NCI-H2171 treated with DMSO at 0.1 percent for 48 hours (cell line): ENCODE measurements around the gene PIP4K2C.

Experiments used
- DNase-seq: peaks from one replicate; lab custom pipeline; 2025; lab: John Stamatoyannopoulos, UW

Gene PIP4K2C

DNA sequence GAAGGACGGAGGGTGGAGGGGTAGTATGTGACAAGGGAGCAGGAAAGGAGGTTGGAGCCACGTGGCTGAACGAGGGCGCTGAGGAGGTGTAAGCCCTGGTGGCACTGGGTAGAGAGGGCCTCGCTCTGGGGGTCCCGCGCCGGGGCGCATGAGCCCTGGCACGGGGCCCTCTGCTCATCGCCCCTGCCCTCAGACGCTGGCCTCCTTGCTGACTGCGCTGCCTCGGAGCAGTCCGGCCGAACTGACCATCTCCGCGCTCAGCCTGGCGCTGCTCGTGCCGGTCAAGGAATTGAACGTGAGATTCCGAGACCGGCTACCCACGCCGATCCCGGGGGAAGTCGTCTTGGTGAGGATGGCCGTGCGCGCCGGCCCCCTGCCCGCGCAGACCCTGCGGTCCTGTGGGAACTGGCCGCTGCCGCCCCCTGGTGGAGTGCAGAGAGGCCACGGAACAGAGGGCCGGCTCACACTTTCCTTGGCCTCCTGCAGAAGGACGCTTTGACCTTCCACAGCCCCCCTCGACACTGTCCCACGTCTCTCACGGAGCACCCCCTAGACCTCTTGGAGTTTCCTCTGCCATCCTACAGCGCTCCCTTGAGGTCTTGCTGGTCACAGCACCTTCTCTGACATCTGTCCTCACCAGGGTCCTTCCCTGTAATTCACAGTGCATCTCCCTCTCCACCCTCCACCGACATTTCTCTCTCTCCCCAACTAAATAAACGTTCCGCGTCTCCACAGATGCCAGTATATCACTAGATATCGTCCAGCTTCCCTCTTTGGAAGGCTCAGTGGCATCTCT lies 30.7 kb downstream of the PIP4K2C start:
- peak; percentile 50 for DNase-seq

DNA sequence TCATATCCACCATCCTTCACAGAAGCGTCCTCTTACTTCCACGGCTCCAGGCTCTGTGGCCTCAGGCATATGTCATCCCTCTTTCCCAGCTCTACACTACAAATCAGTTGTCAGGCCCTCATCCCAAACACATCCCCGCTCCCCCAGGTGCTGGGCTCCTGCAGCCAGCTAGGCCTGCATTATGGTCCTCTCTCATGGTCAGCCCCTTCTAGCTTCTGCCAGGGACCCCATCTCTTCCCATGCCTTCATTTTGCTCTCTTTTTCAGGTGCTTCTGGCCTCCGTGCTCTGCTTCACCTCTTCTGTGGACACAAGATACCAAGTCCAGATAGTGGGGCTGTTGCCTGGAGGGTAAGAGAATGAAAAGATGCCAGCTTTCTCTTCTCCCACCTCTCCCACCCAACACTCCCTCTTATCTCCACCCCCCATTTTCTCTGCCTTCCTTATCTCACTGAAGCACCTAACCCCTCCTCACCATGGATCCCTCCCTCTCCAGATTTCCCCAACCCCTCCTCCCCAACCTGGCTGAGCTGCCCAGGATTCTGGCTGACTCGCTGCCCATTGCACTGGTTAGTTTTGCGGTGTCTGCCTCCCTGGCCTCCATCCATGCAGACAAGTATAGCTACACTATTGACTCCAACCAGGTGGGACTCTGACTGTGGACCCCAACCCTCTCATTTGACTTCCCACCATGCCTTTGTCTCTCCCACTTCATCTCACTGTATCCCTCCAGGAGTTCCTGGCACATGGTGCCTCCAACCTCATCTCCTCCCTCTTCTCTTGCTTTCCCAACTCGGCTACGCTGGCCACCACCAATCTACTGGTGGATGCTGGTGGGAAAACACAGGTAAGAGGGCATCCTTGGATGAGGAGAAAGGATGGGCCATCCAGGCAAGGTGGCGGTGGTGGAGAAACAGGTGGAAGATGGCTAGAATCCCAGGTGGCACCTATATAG lies 31.6 kb downstream of the PIP4K2C start:
- DNase-seq, result no peak

DNA sequence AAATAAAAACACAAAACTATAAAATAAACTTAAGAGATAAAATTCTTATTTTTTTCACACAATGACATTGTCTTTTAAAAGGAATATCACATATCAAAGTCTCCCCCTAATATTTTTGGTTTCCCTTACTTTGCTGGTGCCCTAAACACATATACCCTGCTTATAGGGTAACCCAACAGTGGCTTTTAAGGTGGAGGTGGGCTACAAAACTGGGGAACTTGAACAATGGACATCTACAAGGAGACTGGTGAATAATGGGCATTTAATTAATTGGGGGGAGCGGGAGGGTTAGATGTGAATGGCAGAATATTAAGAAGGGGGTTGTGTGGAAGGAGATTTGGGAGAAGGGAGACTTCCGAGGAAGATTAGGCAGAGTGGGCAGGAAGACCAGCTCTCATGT lies 32.4 kb downstream of the PIP4K2C start:
- DNase-seq, result no peak

DNA sequence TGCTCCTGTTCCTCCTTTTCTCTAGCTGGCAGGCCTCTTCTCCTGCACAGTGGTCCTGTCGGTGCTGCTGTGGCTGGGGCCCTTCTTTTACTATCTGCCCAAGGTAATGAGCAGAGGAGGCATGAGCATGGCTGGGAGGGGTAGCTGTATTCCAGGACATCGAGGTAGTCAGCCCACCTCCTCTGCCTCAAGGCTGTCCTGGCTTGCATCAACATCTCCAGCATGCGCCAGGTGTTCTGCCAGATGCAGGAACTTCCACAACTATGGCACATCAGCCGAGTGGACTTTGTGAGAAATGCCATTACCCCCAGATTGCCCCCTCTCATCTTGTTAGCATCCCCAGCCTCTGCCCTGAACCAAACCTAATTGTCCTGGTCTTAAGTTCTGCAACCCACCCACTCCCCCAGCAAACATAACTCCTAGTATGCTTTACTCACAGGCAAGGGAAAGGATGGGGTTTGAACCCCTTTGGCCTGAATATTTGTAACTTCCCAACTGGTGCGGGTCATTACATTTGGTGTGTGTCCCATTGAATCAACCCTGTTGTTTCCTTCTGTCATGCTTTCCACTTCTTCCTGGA lies 32.9 kb downstream of the PIP4K2C start:
- no peak for DNase-seq

DNA sequence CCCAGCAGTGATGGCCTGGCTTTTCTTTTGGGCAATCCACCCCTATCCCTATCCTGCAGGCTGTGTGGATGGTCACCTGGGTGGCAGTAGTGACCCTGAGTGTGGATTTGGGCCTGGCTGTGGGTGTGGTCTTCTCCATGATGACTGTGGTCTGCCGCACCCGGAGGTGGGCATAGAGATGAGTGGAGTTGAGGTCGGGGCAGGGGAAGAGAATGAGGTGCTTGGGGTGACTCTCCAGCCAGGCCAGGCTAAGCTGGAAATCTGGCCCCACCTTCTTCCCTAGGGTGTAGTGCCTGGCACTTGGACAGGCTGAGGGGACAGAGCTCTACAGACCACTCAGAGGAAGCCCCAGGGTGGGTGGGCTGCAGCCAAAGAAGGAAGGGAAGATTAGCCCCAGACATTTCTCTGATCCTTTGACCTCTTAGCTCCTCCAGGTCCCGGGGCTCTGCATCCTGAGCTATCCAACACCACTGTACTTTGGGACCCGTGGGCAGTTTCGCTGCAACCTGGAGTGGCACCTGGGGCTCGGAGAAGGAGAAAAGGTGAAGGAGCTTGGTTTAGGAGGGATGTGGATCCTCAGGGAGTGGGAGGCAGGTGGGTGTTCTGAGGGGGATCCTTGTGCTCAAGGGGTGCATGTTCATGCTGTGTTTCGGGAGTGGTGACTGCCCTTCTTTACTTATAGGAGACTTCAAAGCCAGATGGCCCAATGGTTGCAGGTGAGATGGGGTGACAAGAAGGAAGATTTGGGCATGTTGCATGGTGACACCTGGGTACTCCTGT lies 33.6 kb downstream of the PIP4K2C start:
- no peak for DNase-seq

DNA sequence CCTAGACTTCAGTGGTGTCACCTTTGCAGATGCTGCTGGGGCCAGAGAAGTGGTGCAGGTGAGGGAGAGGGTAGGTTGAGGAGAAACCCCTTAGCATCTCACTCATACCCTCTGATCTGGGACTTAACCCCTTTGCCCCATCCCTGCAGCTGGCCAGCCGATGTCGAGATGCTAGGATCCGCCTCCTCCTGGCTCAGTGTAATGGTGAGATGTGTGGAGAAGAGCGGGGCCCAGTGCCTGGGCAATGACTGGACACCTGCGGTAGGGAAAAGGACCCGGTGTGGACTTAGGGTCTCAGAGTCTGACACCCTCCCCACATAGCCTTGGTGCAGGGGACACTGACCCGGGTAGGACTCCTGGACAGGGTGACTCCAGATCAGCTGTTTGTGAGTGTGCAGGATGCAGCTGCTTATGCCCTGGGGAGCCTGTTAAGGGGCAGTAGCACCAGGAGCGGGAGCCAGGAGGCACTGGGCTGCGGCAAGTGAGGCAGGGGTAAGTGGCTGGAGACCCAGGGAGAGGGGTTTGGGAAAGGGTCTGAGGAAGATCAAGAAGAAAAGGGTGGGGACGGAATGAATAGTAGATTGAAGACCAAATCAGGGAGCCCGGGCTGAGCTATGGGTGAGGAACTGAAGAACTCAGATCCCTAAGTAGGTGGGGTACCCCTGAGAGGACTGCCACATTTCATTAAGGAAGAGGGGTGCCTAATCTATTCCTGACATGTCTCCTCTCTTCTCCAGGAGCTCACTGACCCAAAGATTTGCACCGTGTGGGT lies 34.5 kb downstream of the PIP4K2C start:
- no peak for DNase-seq

DNA sequence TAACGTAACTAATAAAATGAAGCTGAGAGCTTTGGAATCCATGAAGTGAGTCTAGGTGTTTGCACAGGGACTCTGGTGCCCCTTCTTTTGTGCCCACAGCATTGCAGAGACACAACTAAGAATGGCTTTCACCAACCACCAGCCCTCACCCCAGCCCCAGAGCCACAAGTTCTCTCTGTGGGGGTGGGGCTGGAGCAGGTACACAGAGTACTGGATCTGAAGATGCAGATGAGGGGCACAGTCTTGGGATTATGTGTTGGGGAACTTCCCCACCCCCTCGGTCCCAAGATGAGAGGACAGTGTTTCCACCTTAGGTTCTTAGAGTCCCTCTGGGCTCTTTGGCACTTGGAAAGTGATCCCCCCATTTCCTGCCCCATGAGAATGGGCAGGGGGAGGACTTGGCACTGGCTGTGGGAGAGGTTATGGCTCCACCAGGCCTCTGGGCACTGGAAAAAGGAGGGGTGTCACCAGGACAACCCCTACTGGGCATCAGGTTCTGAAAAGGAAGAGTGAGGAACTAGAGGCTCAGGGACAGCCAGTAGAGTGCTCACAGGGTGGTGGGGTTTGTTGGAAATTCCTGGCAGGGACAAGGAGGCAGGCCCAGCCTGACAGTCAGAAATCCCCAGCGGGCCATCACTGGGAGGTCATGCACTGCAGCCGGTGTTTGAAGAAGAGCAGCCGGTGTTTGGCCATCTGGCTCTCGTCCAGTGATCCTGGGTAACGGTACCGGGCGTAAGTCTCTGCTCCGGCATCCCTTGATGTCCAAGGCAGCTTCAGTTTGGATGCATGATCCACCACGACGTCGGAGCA lies 35.3 kb downstream of the PIP4K2C start:
- DNase-seq, result no peak

DNA sequence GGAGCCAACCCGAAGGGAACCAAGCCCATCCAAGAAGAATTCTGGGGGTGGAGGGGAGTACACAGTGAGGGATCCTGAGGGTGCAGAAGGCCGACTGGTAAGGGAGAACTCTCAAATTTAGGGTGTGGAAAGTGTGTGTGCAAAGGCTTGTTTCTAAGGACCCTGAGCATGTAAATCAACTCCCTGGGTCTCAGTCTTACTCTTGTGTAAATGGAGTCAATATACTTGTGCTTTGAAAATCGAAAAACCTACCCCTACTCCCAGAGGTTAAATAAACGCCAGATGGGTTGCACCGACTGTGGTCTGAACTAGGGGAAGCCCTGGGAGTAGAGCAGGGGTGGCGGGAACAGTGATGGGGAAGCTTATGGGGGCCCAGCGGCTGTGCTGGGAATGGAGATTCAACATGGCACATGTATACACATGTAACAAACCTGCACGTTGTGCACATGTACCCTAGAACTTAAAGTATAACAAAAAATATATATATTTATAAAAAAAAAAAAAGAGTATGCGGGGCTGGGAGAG lies 36.0 kb downstream of the PIP4K2C start:
- DNase-seq, result no peak

DNA sequence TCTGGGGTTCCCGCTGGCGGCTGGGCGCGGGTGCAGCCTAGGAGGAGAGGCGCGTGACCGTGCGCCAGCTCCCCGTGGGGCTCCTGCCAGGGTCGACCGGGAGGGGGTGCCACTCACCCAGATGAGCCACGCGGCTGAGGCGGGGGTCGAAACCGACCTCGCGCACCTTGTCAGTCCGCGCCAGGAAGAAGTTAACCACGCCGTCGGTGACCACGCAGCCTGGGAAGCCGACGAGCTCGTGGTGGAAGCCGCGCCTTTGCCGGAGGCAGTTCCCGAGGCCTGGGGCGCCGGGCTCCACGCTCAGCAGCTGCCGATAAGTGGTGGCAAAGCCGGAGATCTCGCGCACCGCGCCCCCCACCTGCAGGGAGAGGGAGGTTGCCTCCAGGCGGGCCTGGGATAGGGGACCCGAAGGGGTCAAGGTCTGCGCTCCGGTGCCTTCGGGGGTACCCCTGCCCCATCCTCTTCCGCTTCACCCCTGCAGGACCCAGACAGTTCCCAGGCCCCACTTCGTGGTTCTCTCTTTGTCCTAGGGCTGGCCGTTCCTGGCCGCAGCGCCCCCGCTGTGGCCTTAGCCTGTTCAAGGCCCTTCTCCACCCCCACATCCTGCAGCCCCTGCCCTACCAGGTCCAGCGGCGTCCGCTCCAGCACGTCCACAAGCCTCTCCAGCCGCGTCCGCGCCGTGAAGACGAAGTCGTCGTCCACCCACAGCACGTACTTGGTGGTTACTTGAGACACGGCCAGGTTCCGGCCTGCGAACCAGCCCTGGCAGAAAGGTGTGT lies 36.7 kb downstream of the PIP4K2C start:
- no peak for DNase-seq

DNA sequence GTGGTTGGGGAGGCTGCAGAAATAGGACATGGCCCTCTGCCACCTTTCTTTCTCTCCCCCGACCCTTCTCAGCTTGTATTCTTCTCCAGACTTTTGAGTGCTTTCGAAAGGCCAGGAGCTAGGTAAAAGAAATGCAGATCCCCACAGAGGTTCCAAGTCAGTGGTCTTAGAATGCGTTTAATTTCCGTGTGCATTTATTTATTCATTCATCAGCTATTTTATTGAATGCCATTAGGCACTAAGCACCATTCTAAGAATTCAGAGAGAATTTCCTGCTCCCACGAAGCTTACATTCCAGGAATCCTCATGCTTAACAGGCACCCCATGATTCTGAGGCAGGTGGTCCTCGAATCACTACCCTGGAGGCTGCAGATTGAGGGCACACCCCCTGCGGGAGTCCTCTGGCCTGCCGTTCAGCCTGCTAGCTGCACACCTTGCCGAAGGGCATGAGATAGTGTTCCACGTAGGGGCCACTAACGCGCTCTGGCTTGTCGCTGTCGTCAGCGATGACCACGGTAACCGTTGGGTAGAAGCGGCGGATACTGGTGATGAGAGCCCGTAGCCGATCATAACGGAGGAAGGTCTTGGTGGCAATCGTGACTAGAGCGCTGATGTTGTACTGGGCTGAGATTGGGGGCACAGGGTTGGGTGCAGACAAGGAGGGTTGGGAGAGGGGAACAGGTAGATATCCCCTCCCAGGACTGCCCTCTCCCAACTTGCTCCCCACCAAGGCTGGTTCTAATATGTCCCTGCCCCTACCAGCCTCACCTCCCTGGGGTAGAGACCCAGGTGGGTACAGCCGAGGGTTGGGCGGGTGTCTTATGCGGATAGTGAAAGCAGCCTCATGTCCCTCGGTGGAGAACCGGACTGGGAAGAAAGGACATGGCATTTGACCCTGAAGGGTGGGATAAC lies 37.5 kb downstream of the PIP4K2C start:
- no peak for DNase-seq

DNA sequence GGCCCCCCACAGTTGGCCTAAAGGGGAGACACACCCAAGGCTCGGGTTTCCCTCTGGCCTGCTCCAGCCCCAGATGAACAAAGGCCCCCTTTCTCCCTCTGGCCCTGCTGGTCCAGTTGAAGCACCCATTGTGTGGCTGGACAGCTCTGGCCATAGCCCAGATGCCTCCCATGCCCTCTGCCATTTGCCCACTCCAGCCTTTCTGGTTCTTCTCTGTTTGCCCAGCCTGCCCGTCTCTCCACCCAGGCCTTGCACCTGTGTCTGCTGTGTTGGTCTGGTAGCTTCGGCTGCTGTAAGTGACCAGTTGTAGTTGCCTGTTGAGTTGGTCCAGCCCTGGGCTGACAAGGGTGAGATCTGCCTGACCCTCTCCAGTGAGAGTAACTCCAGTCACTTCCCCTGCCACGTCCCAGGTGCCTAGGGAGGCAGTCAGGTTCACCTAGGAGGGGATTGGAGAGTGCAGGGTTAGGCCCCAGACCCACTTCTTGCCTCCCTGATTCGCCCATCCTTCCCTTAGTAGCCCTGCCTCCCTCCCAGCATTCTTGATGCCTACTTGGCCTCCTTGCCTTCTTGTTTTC lies 39.0 kb downstream of the PIP4K2C start:
- DNase-seq, result no peak

DNA sequence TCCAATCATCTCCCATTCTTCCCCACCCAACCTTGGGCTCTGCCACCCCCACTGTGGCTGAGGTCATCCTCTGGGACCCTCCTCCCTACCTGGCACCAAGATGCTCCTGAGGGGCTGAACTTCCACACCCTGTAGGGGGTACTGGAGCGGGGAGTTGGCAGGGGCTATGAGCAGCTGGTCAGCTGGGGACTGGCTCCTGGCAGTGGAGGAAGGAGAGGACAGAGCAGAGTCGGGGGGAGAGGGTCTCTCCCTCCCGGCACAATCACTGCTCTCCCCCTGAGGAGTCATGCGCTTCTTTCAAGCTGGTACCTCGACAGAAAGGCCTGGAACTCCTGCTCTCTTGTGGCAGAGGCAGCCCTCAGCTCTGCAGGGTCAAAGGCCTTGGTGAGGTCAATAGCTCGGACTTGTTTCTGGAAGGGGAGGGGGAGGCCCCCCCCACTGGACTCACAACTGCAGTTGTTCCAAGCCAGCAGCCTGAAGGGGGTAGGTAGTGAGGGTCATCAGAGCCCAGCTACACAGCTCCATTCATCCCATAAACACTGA lies 40.0 kb downstream of the PIP4K2C start:
- DNase-seq, result no peak

DNA sequence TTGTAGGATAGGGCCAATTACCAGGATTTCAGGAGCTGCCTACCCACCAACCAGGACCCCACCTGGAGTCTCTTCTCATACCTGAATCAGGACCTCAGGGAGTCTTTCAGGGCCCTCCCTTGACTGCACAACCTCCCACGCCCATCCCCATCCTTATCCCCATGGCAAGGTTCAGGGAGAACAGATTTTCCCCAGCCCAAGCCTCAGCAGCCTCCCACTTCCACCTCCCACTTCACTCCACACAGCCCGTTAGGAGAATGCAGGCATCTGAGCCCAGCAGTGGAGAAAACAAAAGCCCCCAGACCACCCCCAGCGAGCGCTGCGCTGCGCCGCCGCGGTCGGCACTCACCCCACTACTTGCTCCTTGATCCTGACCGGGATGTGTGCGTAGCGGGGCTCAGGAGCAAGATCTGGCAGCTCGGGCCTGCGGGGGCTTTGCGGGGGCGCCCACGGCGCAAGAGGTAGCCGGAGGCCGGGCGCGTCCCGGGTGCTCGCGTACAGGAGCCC lies 40.6 kb downstream of the PIP4K2C start:
- DNase-seq, result no peak

DNA sequence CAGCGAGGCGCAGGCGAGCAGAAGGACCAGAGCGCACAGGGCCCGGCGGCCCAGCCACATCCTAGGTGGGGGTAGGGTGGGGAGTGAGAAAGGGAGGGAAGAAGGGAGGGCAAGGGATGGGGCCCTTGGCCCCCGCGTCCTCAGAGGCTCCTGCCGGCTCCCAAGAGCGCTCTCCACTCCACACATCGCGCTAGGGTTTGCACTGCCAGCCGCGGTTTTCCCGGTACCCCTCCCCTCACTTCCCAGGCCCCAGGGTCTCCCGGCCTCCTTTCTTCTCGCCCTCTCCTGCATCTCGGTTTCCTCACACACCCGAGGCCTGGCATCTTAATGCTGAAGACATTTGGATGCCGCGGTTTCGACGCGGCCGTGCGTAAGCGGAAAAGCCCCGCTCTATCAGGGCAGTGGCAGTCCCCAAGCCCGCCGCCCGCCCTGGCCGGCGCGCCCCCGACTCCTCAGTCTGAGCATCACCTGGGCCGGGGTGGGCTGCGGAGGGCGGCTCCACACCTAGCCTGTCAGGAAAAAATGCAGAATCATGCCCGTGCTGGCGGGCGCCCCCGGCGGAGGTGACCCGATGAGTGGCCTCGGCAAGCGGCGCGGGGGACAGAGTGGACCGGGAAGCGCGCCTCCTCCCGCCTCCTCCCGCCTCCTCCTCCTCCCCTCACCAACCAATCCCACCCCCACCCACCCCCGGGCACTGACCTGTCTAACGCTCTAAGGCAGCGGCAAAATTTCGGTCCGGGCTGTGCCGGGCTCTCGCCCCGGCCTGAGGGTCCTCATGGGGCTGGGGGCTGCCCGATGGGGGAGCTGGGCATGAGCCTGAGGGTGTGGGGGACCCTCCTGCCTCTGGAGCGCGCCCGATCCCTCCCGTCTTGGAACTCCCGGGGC lies 41.3 kb downstream of the PIP4K2C start:
- DNase-seq, result peak; percentile 36

DNA sequence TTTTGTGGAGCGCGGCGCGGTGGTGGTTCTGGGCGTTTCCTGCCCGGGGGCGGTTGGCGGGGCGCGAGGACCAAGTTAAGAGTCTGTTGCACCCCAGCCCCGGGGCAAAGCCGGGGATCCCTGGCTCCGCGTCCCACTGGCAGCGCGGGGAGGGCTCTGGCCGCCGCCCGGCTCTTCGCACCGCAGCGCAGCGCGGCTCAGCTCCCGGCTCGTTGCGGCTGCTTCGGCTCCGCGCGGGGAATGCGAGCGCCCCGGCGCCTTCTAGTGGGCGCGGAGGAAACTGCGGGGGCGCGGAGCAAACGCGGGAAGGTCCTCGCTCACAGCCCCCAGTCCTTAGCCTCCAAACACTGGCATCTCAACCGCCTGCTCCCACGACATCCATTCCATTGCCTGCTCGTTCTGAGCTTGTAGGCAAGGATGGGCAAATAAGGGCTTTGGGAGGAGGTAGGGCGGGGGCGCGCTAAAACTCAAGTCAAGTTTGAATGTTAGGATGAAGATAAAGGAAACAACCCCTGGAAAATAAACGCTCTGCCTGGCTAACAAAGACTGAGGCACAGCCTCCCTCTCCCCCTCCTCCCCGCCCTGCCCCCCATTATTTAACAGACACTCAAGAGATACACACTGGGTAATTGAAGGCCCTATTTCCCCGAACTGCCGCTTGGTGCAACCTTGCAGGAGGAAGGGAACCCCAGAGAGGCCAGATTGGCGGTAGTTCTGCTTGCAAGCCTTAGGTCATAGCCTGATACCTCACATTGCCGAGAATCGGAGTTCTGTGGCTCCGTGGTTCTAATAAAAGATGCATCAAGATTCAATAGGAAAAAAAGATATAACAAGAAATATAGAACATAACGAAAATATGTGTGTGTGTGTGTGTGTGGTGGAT lies 42.2 kb downstream of the PIP4K2C start, which contains the start of gene B4GALNT1:
B4GALNT1 (minus strand) TSS at position 244 of the 883 bp plus-strand sequence. CDS start 1,069 bp downstream, outside the sequence.
- peak; percentile 81 for DNase-seq
